Fibroblast of villous mesenchyme (primary cell): ENCODE data around the gene SLAIN2. TPM values are rescaled to one million over a fixed set of nuclear protein-coding genes. Genes with fewer than 3 reads are reported as not detected.
"Not testable (repeated sequence)": the region's sequence is repeated elsewhere in the genome, so short reads cannot be mapped to it uniquely, and the experiment has no call there.

ENCODE experiments used
- DNase-seq: peaks from one replicate; pipeline ENCODE4 v3.0.0-alpha.2; 2010; ENCODE audit warnings: low read depth
- H3K4me3 ChIP-seq: 2 replicates; pipeline ENCODE4 v1.5.1; 2011; ENCODE audit warnings: low read depth, mild to moderate bottlenecking, low read length
- total RNA-seq: library from RNA; depleted of rRNA; stranded (reverse); fragments of >200 nt; gene quantifications from 2 replicates; pipeline ENCODE4 v1.2.3, GENCODE V29; 2012
- TF ChIP-seq, protein P1 (sequence below): IDR thresholded peaks from 2 replicates; pipeline ENCODE4 v1.5.1; 2012; ENCODE audit warnings: low read depth, mild to moderate bottlenecking, low read length; ENCODE audit not compliant: insufficient read depth

Gene SLAIN2
- total RNA-seq, 1 donor: 99.7 TPM

DNA sequence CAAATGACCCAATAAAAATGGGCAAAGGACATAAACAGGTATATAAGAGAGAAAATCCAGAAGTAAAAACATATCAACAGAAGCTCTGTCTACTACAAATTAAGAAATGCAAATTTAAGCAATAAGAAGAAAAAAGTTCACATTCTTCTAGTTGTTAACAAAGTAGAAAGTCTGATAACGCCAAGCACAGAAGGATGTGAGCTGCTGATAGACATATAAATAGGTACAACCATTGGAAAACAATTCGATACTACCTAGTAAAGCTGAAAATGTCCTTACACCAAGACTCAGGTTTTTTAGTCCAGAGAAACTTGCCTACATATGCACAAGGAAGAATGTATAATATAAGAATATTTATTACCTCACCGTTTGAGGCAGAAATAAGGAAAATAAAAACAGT, 35.8 kb upstream of the SLAIN2 start:
- no peak overlapping the region for H3K4me3 ChIP-seq
- no peak for DNase-seq
- TF ChIP-seq, protein P1, sequence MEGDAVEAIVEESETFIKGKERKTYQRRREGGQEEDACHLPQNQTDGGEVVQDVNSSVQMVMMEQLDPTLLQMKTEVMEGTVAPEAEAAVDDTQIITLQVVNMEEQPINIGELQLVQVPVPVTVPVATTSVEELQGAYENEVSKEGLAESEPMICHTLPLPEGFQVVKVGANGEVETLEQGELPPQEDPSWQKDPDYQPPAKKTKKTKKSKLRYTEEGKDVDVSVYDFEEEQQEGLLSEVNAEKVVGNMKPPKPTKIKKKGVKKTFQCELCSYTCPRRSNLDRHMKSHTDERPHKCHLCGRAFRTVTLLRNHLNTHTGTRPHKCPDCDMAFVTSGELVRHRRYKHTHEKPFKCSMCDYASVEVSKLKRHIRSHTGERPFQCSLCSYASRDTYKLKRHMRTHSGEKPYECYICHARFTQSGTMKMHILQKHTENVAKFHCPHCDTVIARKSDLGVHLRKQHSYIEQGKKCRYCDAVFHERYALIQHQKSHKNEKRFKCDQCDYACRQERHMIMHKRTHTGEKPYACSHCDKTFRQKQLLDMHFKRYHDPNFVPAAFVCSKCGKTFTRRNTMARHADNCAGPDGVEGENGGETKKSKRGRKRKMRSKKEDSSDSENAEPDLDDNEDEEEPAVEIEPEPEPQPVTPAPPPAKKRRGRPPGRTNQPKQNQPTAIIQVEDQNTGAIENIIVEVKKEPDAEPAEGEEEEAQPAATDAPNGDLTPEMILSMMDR: no peak

DNA sequence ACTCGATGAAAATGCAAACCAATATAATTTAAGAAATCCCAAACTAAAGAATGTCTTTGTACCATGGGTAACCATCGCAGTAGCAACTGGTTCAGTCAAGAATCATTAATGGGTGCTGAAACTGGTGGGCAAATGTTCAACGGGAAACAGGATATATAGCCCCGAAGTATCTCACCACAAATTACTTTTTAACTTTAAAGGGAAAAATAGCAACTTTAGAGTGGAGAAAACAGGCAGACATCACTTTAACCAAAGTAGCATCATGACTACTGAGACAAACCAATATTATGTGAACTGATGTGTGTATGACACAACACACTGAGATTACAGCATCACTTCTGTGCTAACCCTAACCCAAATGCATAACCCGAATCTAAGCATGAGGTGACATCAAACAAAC, 33.8 kb upstream of the SLAIN2 start:
- H3K4me3 ChIP-seq: no peak overlapping the region
- TF ChIP-seq, protein P1: no peak
- no peak for DNase-seq

- no peak for DNase-seq
- H3K4me3 ChIP-seq: no peak overlapping the region
- TF ChIP-seq, protein P1: no peak
Measured at GRCh38 chr4:48308901-48309300, 32.4 kb upstream of the SLAIN2 start.

GRCh38 chr4:48311896-48312295, 29.4 kb upstream of the SLAIN2 start:
- no peak for DNase-seq
- TF ChIP-seq, protein P1: no peak

DNA sequence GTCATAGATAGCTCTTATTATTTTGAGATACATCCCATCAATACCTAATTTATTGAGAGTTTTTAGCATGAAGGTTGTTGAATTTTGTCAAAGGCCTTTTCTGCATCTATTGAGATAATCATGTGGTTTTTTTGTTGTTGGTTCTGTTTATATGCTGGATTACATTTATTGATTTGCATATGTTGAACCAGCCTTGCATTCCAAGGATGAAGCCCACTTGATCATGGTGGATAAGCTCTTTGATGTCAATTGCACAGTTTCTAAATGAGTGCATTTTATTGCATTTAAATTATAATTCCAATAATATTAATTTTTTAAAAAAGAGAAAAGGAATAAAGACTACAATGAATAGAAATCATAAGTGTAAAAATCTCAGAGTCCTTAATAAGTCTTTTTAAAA, 26.6 kb upstream of the SLAIN2 start:
- not testable (repeated sequence) for H3K4me3 ChIP-seq, DNase-seq

More at GRCh38 chr4:48311896-48312295, 29.4 kb upstream of the SLAIN2 start:
- H3K4me3 ChIP-seq: no peak overlapping the region

- no peak overlapping the region for H3K4me3 ChIP-seq
- TF ChIP-seq, protein P1: peak; percentile 80
- DNase-seq: peak; percentile 72
Measured at GRCh38 chr4:48315728-48316630, 25.4 kb upstream of the SLAIN2 start.

GRCh38 chr4:48321312-48321711, 20.0 kb upstream of the SLAIN2 start:
- no peak for DNase-seq
- TF ChIP-seq, protein P1: no peak
- H3K4me3 ChIP-seq: no peak overlapping the region
